ENCODE data around the gene CDT1.
A peak's percentile ranks its signal among the peaks of the same experiment; 100 is the strongest.

The CDT1 gene

DNA sequence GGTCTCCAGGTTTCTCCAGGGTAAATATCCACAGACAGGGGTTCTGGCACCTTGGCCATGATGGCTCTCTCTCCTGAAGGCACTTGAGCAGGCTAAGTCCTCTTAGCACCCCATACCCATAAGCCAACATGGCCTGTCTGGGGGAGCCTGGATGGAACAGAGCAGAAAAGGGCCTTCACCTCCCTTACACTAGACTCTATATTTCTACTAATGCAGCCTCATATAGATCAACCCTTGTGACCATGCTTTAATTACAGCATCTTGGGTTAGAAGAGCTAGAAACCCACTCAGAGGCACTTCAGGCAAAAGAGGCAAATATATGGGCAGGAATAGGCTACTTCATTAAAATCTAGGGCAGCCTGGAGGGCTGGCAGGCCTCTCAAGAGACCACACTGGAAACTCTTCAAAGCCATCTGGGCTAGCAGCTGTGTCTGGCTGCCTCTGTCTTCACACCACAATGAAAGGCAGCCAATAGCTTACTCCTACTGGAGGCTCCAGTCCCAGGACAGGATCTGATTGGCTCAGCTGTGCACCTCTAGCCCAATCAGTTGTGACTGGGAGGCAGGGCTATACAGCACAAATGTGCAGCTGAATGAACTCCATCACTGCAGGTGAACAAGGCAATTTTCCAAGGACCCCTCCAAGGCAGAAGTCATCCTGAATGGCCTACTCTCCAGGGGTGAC, 4.7 kb upstream of the CDT1 start:
- H3K4me3 ChIP-seq (ENCODE audit: low read depth, low read length), result no peak overlapping the region
- DNase-seq (ENCODE audit: low read depth), result no peak

DNA sequence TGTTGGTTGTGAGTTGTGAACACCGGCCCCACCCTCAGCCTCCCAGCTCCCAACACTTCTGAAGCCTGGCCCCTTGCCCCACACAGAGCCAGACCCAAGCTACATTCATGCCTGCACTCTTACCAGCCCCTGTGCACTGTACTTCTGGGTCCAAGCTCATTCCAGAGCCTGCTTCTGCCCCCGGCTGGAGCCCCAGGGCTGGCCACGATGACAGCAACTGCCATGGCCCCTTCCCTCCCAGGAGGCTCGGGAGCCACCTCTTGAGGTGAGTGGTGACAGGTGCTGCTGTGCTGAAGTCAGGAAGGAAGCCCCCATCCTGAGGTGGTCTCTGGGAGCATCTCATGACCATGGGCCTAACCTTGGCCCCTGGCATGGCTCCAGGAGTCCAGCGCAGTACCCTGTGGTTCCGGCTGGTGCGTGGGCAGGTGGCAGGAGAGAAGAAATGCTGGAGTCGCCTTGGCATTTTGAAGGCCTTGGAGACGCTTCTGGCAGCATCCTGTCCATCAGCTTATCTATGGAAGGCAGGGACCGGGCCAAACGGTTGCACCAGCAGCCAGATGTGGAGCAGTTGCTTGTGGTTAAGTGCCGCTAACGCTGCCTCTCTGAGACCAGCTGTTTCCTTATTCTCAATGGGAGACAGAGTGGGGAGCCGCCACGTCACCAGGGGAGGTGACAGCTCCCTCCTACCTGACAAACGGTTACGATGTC, 3.9 kb upstream of the CDT1 start:
- no peak overlapping the region for H3K4me3 ChIP-seq (ENCODE audit: low read depth, low read length)
- no peak for DNase-seq (ENCODE audit: low read depth)

DNA sequence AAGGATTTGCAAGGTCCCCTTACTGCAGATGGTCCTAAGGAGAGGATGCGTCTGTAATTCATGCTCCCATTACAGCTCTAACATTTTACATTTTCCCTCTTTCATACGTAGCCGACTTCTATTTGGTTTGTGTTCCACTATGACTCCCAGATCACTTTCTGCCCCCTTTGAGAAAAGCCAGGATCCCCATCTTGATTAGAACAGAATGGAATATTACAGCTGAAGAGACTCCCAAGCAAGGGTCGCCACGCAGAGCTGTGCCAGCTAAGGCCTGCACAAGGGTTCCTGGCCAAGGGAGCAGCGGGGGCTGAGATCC, 3.4 kb upstream of the CDT1 start:
- H3K4me3 ChIP-seq (ENCODE audit: low read depth, low read length), result no peak overlapping the region

DNA sequence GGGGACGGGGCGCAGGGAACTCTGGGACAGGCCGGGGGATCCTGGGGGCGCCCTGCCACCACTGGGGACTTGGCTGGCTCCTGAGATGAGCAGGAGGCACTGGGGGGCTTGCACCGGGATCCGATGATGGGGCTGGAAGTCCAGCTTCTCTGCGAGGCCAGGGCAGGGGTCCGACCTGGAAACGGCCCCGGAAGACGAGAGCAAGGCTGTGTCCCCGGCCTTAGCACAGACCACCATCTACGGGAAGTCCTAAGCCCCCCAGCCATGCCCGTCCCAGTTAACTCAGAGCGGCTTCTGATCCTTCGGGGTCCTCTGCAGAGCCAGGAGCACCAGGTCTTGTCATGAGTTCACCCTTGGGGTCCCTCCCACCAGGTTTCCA, 573 bp downstream of the CDT1 start:
- DNase-seq (ENCODE audit: low read depth), result no peak
- peak overlapping the region; percentile 72 for H3K4me3 ChIP-seq (ENCODE audit: low read depth, low read length)

More for the DNA sequence above, 3.4 kb upstream of the CDT1 start:
- DNase-seq (ENCODE audit: low read depth), result no peak

DNA sequence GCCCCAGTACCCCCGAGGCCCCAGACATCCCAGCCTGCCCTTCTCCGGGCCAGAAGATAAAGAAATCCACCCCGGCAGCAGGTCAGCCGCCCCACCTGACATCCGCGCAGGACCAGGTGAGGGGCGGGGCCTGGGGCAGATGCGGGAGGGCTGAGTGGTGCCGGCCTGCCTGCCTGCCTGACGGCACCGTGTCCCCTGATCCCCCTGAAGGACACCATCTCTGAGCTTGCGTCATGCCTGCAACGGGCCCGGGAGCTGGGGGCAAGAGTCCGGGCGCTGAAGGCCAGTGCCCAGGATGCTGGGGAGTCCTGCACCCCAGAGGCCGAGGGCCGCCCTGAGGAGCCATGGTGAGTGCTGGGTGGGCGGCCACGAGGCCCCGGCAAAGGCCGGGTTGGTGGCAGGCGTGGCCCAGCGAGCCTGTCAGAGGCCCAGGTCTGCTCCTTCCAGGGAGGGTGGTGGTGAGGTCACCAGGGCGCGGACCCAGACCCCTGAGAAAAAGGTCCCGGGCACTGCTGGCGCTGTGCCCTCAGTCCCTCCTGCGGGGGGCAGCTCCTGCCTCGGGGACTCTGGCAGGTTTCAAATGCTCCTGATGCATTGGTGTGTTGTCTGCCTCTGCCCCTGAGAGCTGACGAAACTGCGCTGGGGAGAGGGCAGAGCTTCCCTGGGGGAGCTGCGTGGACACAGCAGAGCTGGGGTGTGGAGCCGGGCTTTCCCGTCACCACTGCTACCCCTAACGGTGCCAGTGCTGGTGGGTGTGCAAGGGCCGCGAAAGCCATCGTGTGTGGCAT, 1.2 kb downstream of the CDT1 start:
- DNase-seq (ENCODE audit: low read depth), result no peak

DNA sequence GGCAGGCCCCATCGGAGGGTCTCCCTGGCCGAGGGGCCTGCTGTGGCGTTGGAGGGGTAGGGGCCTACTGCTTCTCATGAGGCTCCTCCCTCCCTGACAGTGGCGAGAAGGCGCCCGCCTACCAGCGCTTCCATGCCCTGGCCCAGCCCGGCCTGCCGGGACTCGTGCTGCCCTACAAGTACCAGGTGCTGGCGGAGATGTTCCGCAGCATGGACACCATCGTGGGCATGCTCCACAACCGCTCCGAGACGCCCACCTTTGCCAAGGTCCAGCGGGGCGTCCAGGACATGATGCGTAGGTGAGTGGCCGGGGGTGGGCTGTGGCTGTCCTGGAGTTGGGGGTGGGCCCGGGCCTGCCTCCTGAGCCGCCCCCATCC, 1.7 kb downstream of the CDT1 start:
- H3K4me3 ChIP-seq (ENCODE audit: low read depth, low read length), result no peak overlapping the region
- DNase-seq (ENCODE audit: low read depth), result no peak

More for the DNA sequence above, 1.2 kb downstream of the CDT1 start:
- peak overlapping the region; percentile 72 for H3K4me3 ChIP-seq (ENCODE audit: low read depth, low read length)

DNA sequence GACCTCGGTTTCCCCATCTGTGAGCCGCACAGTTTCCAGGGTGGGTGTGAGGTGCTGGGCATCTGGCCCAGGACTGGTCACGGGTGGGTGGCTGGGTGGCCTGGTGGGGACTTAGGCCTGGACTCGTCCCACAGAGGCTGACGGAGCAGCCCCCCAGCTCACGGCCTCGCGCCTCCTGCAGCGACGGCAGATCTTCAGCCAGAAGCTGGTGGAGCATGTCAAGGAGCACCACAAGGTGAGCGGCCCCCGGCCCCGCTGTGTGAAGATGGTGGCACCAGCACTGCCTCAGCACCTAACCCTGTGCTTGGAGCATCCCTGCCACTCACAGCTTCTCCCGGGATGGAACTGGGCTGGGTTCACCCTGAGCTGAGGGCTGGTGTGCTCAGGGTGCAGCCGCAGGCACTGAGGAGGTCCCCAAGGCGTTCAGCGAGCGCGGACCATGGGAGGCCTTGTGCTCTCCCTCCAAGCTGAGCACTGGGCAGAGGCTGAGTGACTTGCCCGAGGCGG, 2.4 kb downstream of the CDT1 start:
- H3K4me3 ChIP-seq (ENCODE audit: low read depth, low read length), result no peak overlapping the region

DNA sequence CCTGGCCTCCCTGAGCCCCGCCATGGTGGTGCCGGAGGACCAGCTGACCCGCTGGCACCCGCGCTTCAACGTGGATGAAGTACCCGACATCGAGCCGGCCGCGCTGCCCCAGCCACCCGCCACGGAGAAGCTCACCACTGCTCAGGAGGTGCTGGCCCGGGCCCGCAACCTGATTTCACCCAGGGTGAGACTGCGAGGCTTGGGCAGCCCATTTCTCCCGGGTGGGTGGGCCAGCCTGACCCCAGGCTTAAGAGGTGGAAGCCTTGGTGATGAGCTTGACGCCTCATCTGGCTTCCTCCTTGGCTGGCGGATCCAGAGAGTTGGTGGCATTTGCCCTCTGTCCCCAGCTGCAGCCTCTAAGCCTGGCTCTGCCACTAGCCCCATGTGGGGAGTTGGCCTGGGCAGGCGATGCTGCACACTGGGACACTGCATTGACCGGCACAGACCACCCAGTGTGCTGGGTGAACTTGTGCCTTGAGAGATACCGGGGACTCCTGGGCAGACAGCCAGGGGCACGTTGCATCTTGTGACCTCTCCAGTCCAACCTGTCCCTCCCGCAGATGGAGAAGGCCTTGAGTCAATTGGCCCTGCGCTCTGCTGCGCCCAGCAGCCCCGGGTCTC, 3.0 kb downstream of the CDT1 start:
- DNase-seq (ENCODE audit: low read depth), result no peak
- H3K4me3 ChIP-seq (ENCODE audit: low read depth, low read length), result no peak overlapping the region

More for the DNA sequence above, 2.4 kb downstream of the CDT1 start:
- DNase-seq (ENCODE audit: low read depth), result no peak

DNA sequence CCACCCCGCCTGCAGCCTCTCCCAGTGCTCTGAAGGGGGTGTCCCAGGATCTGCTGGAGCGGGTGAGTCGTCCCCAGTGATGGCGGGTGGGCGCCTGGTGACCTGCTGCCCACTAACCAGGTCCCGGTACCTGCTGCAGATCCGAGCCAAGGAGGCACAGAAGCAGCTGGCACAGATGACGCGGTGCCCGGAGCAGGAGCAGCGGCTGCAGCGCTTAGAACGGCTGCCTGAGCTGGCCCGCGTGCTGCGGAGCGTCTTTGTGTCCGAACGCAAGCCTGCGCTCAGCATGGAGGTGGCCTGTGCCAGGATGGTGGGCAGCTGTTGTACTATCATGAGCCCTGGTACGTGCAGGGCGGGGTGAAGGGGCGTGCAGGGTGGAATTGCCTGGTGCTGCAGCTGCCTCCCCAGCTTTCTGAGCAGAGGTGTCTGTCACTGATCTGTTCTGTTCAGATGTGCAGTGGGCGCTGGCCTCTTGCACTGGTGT, 3.6 kb downstream of the CDT1 start:
- no peak for DNase-seq (ENCODE audit: low read depth)
- no peak overlapping the region for H3K4me3 ChIP-seq (ENCODE audit: low read depth, low read length)

DNA sequence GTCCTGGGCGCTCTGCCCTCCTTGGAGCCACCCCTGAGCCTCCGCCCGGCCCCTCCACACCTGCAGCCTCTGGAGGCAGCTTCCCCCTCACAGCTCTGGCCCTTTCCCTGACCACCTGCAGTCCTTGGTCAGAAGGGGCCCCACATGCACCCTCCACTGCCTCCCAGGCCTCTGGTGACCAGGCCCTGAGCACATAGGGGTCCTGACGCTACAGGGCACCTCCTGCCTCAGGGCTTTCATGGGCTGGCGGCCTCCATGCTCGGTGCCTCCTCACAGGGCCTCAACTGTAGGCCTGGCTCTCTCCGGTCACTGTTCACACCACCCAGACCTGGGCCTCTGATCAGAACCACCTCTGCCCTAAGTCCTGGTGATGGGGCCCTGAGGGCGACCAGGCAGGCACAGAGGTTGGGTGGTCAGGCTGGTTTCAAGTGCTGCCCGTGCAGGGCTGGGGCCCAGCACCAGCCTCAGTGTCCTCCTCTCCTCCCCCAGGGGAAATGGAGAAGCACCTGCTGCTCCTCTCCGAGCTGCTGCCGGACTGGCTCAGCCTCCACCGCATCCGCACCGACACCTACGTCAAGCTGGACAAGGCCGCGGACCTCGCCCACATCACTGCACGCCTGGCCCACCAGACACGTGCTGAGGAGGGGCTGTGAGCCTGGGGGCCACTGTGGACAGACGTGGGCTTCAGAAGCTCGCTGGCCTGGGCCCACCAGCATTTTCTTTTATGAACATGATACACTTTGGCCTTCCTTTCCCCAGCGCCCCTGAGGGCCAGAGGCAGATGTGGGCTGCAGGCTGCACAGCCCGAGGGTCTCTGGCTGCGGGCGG, 4.3 kb downstream of the CDT1 start:
- H3K4me3 ChIP-seq (ENCODE audit: low read depth, low read length), result no peak overlapping the region
- DNase-seq (ENCODE audit: low read depth), result no peak

DNA sequence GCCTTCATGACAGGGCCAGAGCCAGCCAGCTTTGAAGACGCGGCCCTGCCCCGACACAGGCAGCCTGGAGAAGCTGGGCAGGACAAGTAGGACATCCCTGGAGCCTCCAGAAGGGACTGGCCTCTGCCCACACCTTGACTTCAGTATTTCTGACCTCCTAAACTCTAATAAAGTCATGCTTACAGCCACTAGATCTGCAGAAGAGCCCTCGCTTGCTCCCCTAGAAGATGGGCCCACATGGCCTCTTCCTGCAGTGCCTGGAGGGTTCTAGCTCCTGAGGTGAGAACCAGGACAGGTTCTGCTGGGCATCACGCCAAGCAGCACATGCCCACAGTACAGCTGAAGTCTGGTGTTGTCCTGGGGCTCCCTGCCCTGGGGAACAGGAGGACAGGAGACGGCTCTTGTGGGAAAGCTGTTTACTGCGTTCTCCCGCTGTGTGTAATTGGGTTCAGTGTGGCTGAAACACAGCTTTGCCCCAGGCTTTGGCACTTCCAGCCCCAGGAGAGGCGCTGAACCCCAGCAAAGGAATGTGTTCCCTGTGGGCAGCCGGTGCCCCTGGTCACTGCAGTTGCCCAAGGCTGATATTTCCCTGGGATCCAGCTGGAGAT, 5.6 kb downstream of the CDT1 start:
- DNase-seq (ENCODE audit: low read depth), result no peak
- no peak overlapping the region for H3K4me3 ChIP-seq (ENCODE audit: low read depth, low read length)

DNA sequence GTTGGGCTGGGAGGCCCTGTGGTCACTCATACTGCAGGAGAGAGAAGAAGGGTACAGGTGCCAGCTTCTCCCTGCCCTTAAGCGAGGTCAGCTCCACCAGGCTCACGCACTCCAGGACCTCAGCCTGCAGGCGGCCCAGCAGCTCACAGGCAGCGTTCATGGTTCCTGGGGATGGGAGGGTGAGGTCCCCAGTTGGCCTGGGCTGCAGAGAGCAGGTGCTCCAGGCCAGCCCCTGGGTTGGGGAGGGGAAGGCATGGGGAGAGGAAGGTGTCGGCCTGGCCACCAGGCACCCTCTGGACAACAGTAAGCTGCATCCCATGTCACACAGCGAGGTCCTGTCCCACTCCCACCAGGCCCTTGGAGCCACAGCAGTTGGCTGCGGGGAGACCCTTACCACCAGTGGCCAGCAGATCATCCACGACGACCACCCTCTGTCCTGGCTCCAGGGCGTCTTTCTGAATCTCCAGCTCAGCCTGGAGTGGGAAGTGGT, 6.1 kb downstream of the CDT1 start:
- DNase-seq (ENCODE audit: low read depth), result no peak
- no peak overlapping the region for H3K4me3 ChIP-seq (ENCODE audit: low read depth, low read length)

DNA sequence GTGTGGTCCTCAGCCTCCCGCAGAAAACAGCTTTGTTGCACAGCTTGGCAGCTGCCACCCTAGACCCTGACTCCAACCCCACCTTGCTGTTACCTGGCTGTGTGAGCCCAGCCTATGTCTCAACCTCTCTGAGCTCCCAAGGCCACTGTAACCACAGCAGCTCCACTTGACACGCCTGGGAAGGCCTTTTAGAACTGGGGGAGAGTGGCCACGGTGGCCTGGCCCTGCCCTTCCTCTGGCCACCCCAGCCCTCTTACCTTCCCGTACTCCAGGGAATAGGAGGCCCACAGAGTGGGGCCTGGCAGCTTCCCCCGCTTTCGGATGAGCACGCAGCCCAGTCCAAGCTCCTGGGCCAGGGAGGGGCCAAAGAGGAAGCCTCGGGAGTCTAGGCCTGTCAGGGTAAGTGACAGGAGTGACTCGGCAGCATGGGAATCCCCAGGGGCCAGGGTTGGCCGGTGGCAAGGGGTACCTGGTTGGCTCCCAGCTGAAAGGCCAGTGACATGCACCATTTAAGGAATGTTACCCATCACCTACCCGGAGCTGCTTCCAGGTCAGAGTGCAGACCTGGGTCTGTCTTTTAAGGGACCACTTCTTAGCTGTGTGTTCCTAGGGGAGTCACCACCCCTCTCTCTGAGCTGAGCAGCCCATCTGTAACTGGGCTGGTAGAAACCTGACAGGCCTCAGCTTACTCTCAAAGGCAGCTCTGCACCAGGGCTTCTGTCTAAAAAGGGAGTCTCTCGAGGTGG, 6.8 kb downstream of the CDT1 start:
- peak overlapping the region; percentile 65 for H3K4me3 ChIP-seq (ENCODE audit: low read depth, low read length)
- no peak for DNase-seq (ENCODE audit: low read depth)

DNA sequence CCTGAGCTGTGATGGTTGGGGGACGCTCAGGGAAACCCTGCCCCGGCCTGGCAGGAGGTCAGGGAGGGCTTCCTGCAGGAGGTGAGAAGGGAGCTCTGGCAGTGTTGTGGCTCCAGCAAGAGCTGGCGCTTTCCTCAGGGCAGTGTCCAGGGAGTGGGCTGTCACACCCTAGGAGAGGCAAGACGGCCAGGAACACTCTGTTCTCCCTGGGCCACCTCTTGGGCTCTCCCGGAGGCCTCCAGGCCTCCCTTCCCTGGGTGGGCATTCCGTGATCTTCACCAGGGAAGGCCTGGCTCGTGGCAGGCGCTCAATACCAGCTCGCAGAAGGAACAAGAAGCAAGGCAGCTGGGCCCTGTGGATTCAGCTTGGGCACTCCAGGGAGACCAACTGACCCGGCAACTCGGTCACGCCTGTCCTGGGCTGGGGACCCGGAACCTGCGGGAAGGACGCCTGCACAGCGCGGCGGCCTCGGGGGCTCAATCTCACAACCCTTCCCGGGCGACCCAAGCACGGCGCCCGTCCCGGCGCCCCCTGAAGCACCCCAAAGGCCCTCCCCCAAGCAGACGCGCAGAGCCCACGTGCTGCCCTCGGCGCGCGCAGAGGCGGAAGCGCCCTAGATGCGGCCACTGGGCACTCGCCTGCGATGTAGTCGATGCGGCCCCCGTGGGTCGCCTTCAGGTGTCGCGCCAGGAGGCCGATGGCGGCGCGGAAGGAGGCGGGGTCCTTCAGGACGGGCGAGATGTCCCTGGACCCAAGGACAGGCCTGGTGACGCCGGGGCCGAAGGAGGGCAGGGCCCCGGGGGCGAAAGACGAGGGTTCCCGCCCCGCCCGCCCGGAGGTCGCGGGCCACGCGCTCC, 7.6 kb downstream of the CDT1 start:
- DNase-seq (ENCODE audit: low read depth), result peak; percentile 57
- H3K4me3 ChIP-seq (ENCODE audit: low read depth, low read length), result peak overlapping the region; percentile 65

DNA sequence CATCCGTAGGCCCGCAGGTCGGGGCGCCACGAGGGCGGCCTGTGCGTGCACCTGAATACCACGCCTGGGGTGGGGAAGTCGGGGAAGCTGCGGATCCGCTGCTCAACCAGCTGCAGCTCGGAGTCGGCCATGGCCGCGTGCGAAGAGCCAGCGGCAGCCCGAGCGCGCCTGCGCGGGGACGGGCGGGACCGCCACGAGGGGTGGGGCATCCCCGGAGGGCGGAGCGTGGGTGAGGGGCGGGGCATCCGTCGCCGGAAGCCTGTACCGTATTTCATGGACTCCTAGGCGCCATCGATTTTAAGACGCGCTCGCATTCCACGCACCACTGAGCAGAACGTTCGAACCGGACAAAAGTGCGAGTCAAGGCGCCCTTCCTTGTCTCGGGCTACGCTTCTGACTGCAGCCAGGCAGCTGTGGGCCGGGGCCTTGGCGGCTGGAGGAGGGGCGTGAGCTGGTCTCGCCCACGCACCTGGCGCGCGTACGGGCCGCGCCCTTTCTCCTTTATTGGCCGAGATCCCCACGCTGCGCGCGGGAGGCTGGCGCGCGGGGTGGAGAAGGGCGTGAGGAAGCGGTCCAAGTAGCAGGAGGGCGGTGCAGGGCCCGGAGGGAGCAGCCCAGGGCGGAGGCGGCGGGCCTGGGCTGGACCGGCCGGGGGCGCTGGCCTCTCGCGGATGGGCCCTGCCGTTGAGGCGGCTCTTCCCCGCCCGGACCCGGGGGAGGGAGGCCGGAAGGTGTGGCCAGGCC, 8.4 kb downstream of the CDT1 start, which contains the start of gene APRT:
Gene APRT (minus strand): TSS at position 160 of the 744 bp plus-strand sequence. CDS start 29 bp downstream, at position 131.
- peak; percentile 85 for DNase-seq (ENCODE audit: low read depth)
- H3K4me3 ChIP-seq (ENCODE audit: low read depth, low read length), result peak within 1 kb of the TSS; percentile 65
